HG03175 (cell line): ENCODE results near the gene EML4.
"Not testable (repeated sequence)": the region's sequence is repeated elsewhere in the genome, so short reads cannot be mapped to it uniquely, and the experiment has no call there.

Experiments
- ATAC-seq: cut with Tn5 transposase; IDR thresholded peaks from one replicate; pipeline ENCODE4 v1.9.1; 2021; ENCODE audit warnings: mild to moderate bottlenecking, moderate library complexity; ENCODE audit not compliant: unreplicated experiment

The EML4 gene

DNA sequence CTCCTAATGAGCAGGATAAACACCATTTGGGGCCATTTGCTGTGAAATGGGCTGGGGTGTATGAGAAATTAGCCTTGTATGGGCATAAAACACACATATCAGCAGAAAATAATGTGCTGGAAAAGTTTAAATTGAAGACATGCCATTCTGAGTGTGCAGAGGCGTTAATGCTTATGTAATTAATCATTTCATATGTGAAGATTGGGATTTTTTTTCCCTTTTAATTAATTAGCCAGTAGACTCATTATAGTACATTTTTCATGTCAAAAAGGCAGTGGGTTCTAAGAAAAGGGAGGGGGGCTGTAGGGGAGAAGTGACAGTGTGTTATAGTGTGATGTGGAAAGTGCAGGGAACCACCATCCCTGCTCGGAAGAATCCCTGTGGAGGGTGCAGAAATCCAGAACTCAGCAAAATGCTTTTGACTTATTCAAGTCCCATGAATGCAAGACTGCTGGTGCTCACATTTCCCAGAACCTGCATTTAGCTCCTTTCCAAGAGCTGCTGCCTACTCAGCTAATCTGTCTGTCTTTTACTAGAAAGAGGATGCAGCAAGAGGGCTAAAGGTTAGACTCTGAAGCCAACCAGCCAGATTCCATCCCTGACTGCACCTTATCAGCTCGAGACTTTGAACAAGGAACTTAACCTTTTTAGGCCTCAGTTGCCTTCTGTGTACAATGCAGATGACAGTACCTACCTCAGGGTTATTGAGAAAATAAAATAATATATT, 203.5 kb downstream of the EML4 start:
- ATAC-seq = no peak

- no peak for ATAC-seq
These were observed 207.6 kb downstream of the EML4 start for GRCh38 chr2:42376758-42377157.

DNA sequence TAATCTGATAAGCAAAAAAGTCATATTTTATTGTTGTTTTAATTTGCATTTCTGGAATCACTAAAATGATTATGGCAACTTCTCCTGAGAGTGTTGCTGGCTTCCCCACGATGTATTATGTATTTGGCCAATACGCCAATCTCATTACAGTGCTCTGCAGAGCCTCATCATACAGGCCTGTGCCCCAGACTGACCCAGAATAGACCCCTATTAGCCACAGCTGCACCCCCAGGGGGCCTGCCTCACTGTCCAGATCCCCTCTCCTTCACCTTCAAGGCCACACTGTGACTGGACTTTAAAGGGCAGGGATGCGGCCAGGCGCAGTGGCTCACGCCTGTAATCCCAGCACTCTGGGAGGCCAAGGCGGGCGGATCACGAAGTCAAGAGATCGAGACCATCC, 209.3 kb downstream of the EML4 start:
- no peak for ATAC-seq

DNA sequence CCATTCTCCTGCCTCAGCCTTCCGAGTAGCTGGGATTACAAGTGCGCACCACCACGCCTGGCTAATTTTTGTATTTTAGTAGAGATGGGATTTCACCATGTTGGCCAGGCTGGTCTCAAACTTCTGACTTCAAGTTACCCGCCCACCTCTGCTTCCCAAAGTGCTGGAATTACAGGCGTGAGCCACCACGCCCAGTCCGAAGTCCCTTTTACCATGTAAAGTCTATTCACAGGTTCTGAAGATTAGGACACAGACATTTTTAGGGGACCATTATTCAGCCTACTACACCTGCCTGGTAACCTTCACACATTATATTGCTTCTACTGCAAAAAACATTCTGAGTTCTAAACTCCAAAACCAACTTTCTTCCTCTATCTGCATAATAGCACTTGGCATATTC, 210.9 kb downstream of the EML4 start:
- not testable (repeated sequence) for ATAC-seq

GRCh38 chr2:42382144-42382543, 213.0 kb downstream of the EML4 start:
- no peak for ATAC-seq
